ENCODE data around the gene PNRC1. TPM values are rescaled to one million over a fixed set of nuclear protein-coding genes. Genes with fewer than 3 reads are reported as not detected.
A peak's percentile ranks its signal among the peaks of the same experiment; 100 is the strongest.
"Not testable (repeated sequence)": the region's sequence is repeated elsewhere in the genome, so short reads cannot be mapped to it uniquely, and the experiment has no call there.

PNRC1 gene
- total RNA-seq, 2 experiments from 2014 or later, result 89.2 to 90.8 TPM

- H3K27ac Mint-ChIP-seq, result no peak overlapping the region
- H3K27me3 Mint-ChIP-seq (ENCODE audit: low read depth), result no peaks in the 10 kb centered on the region
- H3K9me3 Mint-ChIP-seq (ENCODE audit: insufficient read depth), result no peaks in the 10 kb centered on the region
- ChIA-PET POLR2A (no interaction called here), CTCF (no interaction called here)
- no peak for ATAC-seq
- H3K36me3 Mint-ChIP-seq (ENCODE audit: low read depth), result no peaks in the 10 kb centered on the region
- H3K4me1 Mint-ChIP-seq (ENCODE audit: low read depth), result no peaks in the 10 kb centered on the region
- no peak for DNase-seq
- no peak overlapping the region for H3K4me3 Mint-ChIP-seq
These were observed 16.7 kb upstream of the PNRC1 start for GRCh38 chr6:89063881-89064280.

- H3K27me3 Mint-ChIP-seq (ENCODE audit: low read depth); H3K36me3 Mint-ChIP-seq (ENCODE audit: low read depth); H3K9me3 Mint-ChIP-seq (ENCODE audit: insufficient read depth); DNase-seq; H3K4me1 Mint-ChIP-seq (ENCODE audit: low read depth); POLR2A ChIA-PET; H3K27ac Mint-ChIP-seq; H3K4me3 Mint-ChIP-seq; ATAC-seq; CTCF ChIA-PET: not testable (repeated sequence)
These were observed 15.6 kb upstream of the PNRC1 start for GRCh38 chr6:89064931-89065330.

DNA sequence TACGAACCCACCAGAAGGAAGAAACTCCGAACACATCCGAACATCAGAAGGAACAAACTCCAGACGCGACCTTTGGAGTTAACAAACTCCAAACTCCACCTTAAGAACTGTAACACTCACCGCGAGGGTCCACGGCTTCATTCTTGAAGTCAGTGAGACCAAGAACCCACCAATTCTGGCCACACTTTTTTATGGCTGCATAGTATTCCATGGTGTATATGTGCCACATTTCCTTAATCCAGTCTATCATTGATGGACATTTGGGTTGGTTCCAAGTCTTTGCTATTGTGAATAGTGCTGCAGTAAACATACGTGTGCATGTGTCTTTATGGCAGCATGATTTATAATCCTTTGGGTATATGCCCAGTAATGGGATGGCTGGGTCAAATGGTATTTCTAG lies 14.4 kb upstream of the PNRC1 start:
- POLR2A ChIA-PET; H3K36me3 Mint-ChIP-seq (ENCODE audit: low read depth): not testable (repeated sequence)

DNA sequence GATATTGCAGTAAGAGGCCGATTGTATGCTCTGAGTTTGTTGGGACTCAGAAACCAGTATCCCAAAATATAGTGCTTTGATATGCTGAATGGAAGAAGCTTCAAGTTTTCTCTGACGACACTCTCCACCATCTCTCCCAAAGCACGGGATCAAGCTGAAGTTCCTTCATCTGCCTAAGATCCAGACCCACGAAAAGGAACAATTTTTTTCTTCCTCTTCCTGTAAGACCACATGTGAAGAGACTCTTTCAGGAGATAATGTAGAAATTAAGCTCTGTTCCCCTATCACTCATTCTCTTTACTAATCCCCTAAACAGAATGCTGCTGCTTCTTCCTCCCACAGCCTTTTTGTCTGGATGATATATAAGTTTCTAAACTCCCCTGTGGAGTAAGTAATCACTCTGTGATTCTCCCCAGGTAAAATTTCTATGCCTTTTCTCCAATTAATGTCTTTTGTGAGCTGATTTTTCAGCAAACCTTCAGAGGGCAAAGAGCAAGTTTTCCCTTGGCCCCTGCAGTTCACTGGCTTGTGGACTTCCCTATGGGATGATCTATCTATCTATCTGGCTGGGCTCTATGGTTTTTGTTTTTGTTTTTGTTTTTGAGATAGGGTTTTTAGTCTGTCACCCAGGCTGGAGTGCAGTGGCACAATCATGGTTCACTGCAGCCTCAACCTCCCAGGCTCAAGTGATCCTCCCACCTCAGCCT lies 13.5 kb upstream of the PNRC1 start:
- ChIA-PET CTCF (interaction anchor here (1.0 to 1.2 kb wide), 2 partner anchors 14 to 83 kb away, joined by 3 to 4 read pairs; no protein-coding TSS in a partner anchor), POLR2A (interaction anchor here (0.8 to 1.9 kb wide), 5 partner anchors 10 to 103 kb away, joined by 3 to 6 read pairs (median 5); partner anchors contain the start of genes PM20D2, PNRC1 and RNGTT)
- Mint-ChIP-seq H3K4me1 (ENCODE audit: low read depth) (no peaks in the 10 kb centered on the region), H3K9me3 (ENCODE audit: insufficient read depth) (no peaks in the 10 kb centered on the region), H3K27ac (no peak overlapping the region), H3K4me3 (no peak overlapping the region), H3K36me3 (ENCODE audit: low read depth) (no peaks in the 10 kb centered on the region), H3K27me3 (ENCODE audit: low read depth) (no peaks in the 10 kb centered on the region)
- ATAC-seq (no peak), DNase-seq (no peak)

More for the DNA sequence above, 14.4 kb upstream of the PNRC1 start:
- DNase-seq; H3K27me3 Mint-ChIP-seq (ENCODE audit: low read depth); H3K27ac Mint-ChIP-seq; H3K4me3 Mint-ChIP-seq; H3K4me1 Mint-ChIP-seq (ENCODE audit: low read depth); CTCF ChIA-PET; H3K9me3 Mint-ChIP-seq (ENCODE audit: insufficient read depth); ATAC-seq: not testable (repeated sequence)

- no peaks in the 10 kb centered on the region for H3K27me3 Mint-ChIP-seq (ENCODE audit: low read depth)
- H3K27ac Mint-ChIP-seq, result no peak overlapping the region
- H3K36me3 Mint-ChIP-seq (ENCODE audit: low read depth), result no peaks in the 10 kb centered on the region
- H3K9me3 Mint-ChIP-seq (ENCODE audit: insufficient read depth), result no peaks in the 10 kb centered on the region
- CTCF ChIA-PET, result interaction anchor here (1.0 to 1.2 kb wide), 2 partner anchors 15 to 84 kb away, joined by 3 to 4 read pairs; no protein-coding TSS in a partner anchor
- no peak for ATAC-seq
- no peak overlapping the region for H3K4me3 Mint-ChIP-seq
- DNase-seq, result no peak
- no peaks in the 10 kb centered on the region for H3K4me1 Mint-ChIP-seq (ENCODE audit: low read depth)
- POLR2A ChIA-PET, result interaction anchor here (0.8 to 1.9 kb wide), 5 partner anchors 9 to 104 kb away, joined by 3 to 6 read pairs (median 5); partner anchors contain the start of genes PM20D2, PNRC1 and RNGTT
These were observed 12.8 kb upstream of the PNRC1 start for GRCh38 chr6:89067796-89068195.

DNA sequence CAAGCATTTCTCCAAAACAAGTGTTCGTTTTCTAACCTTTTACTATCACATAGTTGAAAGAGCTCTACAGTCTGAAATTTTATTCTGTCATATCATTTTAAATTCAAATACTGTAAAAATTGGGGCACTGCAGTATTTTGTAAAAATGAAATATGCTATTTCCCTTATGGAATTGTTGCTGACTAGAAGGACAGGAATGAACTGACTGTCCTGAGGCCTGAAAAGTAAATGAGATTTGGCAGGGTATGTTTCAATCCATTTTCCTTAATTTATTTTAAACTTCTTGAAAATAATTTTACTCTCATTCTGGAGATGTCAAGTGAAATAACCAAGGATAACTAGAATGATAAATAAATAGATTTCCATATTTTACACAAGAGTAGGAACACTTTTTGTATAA lies 11.9 kb upstream of the PNRC1 start:
- no peak for ATAC-seq
- ChIA-PET POLR2A (interaction anchor here (2.0 kb wide), 1 partner anchor 11 kb away, joined by 16 read pairs; the partner anchor contains the start of gene PNRC1), CTCF (no interaction called here)
- H3K4me3 Mint-ChIP-seq, result no peak overlapping the region
- no peaks in the 10 kb centered on the region for H3K9me3 Mint-ChIP-seq (ENCODE audit: insufficient read depth)
- H3K27ac Mint-ChIP-seq, result no peak overlapping the region
- no peaks in the 10 kb centered on the region for H3K27me3 Mint-ChIP-seq (ENCODE audit: low read depth)
- H3K36me3 Mint-ChIP-seq (ENCODE audit: low read depth), result no peaks in the 10 kb centered on the region
- no peaks in the 10 kb centered on the region for H3K4me1 Mint-ChIP-seq (ENCODE audit: low read depth)
- DNase-seq, result no peak

DNA sequence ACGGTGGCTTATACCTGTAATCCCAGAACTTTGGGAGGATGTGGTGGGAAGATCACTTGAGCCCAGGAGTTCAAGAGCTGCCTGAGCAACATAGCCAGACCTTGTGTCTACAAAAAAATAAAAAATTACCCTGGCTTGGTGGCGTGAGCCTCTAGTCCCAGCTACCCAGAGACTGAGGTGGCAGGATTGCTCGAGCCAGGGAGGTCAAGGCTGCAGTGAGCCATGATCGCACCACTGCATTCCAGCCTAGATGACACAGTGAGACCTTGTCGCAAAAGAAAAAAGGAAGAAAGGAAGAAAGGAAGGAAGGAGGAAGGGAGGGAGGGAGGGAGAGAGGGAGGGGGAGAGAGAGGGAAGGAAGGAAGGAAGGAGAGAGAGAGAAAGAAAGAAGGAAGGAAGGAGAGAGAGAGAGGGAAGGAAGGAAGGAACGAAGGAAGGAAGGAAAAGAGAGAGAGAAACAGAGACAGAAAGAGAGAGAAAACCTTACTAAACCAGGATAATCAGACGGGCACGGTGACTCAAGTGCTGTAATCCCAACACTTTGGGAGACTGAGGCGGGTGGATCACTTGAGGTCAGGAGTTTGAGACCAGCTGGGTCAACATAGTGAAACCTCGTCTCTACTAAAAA lies 10.9 kb upstream of the PNRC1 start:
- DNase-seq, result no peak
- ChIA-PET POLR2A (interaction anchor here (2.0 kb wide), 1 partner anchor 10 kb away, joined by 16 read pairs; the partner anchor contains the start of gene PNRC1), CTCF (interaction anchor here (2.1 kb wide), 1 partner anchor 87 kb away, joined by 5 read pairs; no protein-coding TSS in a partner anchor)
- H3K27ac Mint-ChIP-seq, result no peak overlapping the region
- H3K36me3 Mint-ChIP-seq (ENCODE audit: low read depth), result no peaks in the 10 kb centered on the region
- H3K4me1 Mint-ChIP-seq (ENCODE audit: low read depth), result no peaks in the 10 kb centered on the region
- no peaks in the 10 kb centered on the region for H3K9me3 Mint-ChIP-seq (ENCODE audit: insufficient read depth)
- no peak for ATAC-seq
- no peaks in the 10 kb centered on the region for H3K27me3 Mint-ChIP-seq (ENCODE audit: low read depth)
- H3K4me3 Mint-ChIP-seq, result no peak overlapping the region

DNA sequence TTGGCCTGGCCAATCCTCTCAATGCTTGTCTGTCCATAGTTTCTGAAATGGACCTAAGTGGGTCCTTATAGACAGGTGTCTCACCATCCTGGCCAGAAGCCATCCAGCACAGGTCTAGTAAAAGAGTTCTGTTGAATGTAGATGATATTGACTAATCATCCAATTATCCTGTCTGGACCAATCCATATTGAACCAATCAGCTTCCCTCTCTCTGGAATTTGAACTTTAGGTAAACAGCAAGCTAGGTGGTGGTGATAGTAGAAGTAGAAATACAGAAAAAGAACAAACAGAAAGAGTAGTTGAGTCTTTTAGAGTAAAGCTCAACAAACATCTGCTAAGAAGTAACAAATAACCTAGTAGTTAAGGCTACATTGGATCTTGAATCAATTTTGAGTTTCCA lies 9.5 kb upstream of the PNRC1 start:
- Mint-ChIP-seq H3K36me3 (ENCODE audit: low read depth) (no peaks in the 10 kb centered on the region), H3K4me3 (no peak overlapping the region), H3K27me3 (ENCODE audit: low read depth) (no peaks in the 10 kb centered on the region), H3K27ac (no peak overlapping the region), H3K9me3 (ENCODE audit: insufficient read depth) (no peaks in the 10 kb centered on the region), H3K4me1 (ENCODE audit: low read depth) (no peaks in the 10 kb centered on the region)
- no peak for DNase-seq
- CTCF ChIA-PET, result interaction anchor here (2.1 kb wide), 1 partner anchor 88 kb away, joined by 5 read pairs; no protein-coding TSS in a partner anchor
- POLR2A ChIA-PET, result no interaction called here
- ATAC-seq, result no peak

- H3K36me3 Mint-ChIP-seq (ENCODE audit: low read depth), result no peaks in the 10 kb centered on the region
- DNase-seq, result no peak
- ATAC-seq, result no peak
- H3K4me3 Mint-ChIP-seq, result no peak overlapping the region
- ChIA-PET CTCF (interaction anchor here (1.7 kb wide), 1 partner anchor 90 kb away, joined by 6 read pairs; no protein-coding TSS in a partner anchor), POLR2A (interaction anchor here (1.0 kb wide), 1 partner anchor 91 kb away, joined by 3 read pairs; no protein-coding TSS in a partner anchor)
- H3K27ac Mint-ChIP-seq, result no peak overlapping the region
- no peaks in the 10 kb centered on the region for H3K4me1 Mint-ChIP-seq (ENCODE audit: low read depth)
- no peaks in the 10 kb centered on the region for H3K9me3 Mint-ChIP-seq (ENCODE audit: insufficient read depth)
- no peaks in the 10 kb centered on the region for H3K27me3 Mint-ChIP-seq (ENCODE audit: low read depth)
These were observed 7.4 kb upstream of the PNRC1 start for GRCh38 chr6:89073014-89073620.

- no peaks in the 10 kb centered on the region for H3K36me3 Mint-ChIP-seq (ENCODE audit: low read depth)
- ChIA-PET POLR2A (no interaction called here), CTCF (interaction anchor here (1.0 to 1.7 kb wide), 2 partner anchors 12 to 91 kb away, joined by 3 to 6 read pairs; no protein-coding TSS in a partner anchor)
- no peaks in the 10 kb centered on the region for H3K9me3 Mint-ChIP-seq (ENCODE audit: insufficient read depth)
- DNase-seq, result no peak
- no peak for ATAC-seq
- H3K27ac Mint-ChIP-seq, result no peak overlapping the region
- H3K4me1 Mint-ChIP-seq (ENCODE audit: low read depth), result peaks cover 6% of the 10 kb centered on the region
- H3K4me3 Mint-ChIP-seq, result no peak overlapping the region
- no peaks in the 10 kb centered on the region for H3K27me3 Mint-ChIP-seq (ENCODE audit: low read depth)
These were observed 6.7 kb upstream of the PNRC1 start for GRCh38 chr6:89073840-89074239.

DNA sequence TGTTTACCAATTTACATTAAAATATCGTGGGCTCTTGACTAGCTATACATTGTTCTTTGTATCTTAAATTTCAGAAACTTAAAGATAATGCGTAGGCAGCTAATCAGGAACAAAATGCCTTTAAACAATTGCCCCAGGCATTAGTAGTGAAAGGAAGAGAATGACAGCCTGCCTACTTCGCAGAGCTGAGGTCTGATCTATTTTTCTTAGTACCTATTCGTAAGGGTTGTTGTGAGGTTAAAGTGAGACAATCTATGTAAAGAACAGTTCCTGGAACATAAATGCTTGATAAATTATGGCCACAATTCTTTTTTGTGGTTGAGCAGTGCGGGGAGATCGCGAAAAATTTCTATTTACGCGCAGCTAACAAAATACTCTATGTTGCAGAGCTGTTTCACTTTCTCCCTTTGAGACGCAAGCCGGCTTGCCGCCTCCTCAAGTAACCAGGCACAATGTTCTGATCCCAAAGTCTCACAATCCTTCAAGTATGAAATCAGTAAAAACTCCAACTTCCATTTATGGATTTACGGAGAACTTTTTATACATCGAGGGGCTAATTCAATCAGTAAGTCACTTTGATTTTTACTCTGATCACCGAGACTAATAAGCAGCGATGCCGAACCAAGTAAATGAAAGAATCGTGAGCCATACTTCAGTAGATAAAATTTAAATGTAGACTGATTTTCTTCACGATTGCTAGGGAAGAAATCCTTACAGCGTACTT lies 878 bp upstream of the PNRC1 start:
- ATAC-seq, result peak; percentile 33
- no peaks in the 10 kb centered on the region for H3K27me3 Mint-ChIP-seq (ENCODE audit: low read depth)
- H3K9me3 Mint-ChIP-seq (ENCODE audit: insufficient read depth), result no peaks in the 10 kb centered on the region
- H3K36me3 Mint-ChIP-seq (ENCODE audit: low read depth), result peaks cover 28% of the 10 kb centered on the region
- H3K4me1 Mint-ChIP-seq (ENCODE audit: low read depth), result peaks cover 20% of the 10 kb centered on the region
- peak overlapping the region; percentile 93 for H3K4me3 Mint-ChIP-seq
- ChIA-PET POLR2A (interaction anchor here (0.5 to 7.5 kb wide), 29 partner anchors 10 to 1507 kb away, joined by 3 to 115 read pairs (median 5); partner anchors contain the start of genes LYRM2, MAP3K7, PM20D2 and RNGTT), CTCF (interaction anchor here (0.6 to 5.6 kb wide), 13 partner anchors 9 to 740 kb away, joined by 3 to 53 read pairs (median 4); partner anchors contain the start of gene SRSF12)
- peak overlapping the region; percentile 99 for H3K27ac Mint-ChIP-seq
- peak; percentile 87 for DNase-seq
